Epidermal melanocyte (primary cell): Measurements from ENCODE around the gene PRODH.
"Not testable (repeated sequence)": the region's sequence is repeated elsewhere in the genome, so short reads cannot be mapped to it uniquely, and the experiment has no call there.

Source experiments
- DNase-seq: peaks from one replicate; pipeline ENCODE4 v3.0.0; 2011; ENCODE audit warnings: low spot score; ENCODE audit not compliant: insufficient read length

Gene PRODH

DNA sequence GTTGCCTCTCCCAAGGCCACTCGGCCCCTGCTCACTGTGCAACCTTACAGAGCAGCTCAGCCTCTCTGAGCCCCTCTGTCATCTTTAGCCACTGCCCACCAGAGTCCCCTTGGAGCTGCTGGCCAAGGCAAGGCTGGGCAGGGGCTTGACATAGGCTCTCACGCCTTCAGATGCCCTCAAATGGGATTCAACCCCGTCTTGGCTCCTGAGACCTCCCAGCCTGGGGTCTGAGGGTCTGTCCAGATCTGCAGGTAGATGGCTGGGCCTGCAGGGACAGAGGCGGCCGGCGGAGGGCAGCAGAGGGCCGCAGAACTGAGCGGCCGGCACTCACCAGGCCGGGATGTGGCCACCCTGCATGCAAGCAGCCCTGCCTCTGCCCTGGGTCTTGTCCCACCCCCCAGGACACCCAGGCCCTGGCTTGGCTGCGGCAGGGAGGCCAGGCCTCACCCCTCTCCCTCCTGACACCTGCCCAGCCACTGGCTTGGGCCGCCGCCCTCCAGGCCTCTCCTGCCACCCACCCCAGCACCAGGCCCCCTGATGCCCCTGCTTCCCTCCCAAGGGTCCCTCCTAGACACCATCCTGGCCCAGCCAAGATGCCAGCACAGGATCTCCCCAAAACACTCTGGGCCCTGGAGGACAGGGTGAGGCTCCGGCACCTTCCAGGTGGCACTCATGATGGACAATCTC is 18.4 kb upstream of the PRODH start:
- peak; percentile 56 for DNase-seq

DNA sequence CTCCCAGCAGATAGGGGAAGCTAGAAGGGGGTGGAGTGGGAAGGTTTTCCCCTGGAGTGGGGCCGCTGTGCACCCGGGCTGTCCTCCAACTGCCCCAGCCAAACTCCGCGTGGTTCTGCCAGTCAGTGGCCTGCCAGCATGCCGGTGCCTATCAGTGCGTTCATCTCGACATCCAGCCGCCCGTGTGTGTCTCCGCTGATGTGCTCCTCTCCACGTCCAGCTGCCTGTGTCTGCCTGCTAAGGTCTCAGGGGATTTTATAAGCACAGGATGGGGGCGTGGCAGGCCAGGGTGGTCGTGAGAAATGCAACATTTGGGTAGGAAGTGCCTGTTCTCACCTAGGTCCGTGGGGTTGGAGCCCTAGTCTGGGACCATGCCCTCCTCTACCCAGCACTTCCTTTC is 17.0 kb upstream of the PRODH start:
- not testable (repeated sequence) for DNase-seq

GRCh38 chr22:18952022-18952421 is 15.9 kb upstream of the PRODH start:
- no peak for DNase-seq

DNA sequence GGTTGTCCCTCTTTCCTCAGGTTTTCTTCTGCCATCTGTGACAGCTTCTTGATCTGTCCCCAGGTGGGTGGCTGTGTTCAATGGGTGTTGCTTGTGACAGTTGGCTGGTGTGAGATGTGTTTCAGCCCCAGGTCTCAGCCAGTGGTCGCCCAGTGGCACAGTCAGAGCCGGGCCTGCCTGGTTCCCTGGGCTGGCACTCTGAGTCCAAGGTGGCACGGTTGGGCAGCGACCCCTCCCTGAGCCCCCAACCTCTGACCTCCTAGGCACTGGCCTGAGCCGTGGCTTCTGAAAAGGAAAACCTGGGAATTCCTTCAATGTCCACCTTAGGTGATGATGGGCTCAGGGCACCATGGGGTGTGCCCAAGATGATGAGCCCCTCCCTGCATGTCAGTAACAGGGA is 14.0 kb upstream of the PRODH start:
- DNase-seq = no peak

DNA sequence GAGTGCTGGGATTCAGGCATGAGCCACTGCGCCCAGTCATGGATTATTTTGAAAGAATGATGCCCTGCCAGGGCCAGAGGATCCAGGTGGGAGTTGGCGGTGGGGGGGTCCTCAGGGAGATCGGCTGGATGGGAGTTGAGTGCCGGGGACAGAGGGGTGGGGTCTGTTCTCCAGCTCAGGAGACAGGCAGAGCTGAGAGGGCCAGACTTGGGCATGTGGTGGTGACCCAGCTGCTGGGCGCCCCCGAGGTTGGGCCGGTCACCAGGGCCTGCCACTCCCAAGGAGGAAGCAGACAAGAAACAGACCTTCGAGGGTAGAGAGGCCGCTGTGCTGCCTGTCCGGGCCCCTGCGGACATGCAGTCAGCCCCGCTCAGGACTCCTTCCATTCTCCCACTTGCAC is 11.8 kb upstream of the PRODH start:
- no peak for DNase-seq

DNA sequence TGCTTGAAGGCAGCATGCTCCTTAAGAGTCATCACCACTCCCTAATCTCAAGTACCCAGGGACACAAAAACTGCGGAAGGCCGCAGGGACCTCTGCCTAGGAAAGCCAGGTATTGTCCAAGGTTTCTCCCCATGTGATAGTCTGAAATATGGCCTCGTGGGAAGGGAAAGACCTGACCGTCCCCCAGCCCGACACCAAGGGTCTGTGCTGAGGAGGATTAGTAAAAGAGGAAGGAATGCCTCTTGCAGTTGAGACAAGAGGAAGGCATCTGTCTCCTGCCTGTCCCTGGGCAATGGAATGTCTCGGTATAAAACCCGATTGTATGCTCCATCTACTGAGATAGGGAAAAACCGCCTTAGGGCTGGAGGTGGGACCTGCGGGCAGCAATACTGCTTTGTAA is 11.0 kb upstream of the PRODH start:
- not testable (repeated sequence) for DNase-seq

- not testable (repeated sequence) for DNase-seq
Observed at GRCh38 chr22:18938691-18939090, 2.6 kb upstream of the PRODH start.

- not testable (repeated sequence) for DNase-seq
Observed at GRCh38 chr22:18934688-18935087, 1.4 kb downstream of the PRODH start.

- DNase-seq = no peak
Observed at GRCh38 chr22:18933914-18934313, 2.2 kb downstream of the PRODH start.

DNA sequence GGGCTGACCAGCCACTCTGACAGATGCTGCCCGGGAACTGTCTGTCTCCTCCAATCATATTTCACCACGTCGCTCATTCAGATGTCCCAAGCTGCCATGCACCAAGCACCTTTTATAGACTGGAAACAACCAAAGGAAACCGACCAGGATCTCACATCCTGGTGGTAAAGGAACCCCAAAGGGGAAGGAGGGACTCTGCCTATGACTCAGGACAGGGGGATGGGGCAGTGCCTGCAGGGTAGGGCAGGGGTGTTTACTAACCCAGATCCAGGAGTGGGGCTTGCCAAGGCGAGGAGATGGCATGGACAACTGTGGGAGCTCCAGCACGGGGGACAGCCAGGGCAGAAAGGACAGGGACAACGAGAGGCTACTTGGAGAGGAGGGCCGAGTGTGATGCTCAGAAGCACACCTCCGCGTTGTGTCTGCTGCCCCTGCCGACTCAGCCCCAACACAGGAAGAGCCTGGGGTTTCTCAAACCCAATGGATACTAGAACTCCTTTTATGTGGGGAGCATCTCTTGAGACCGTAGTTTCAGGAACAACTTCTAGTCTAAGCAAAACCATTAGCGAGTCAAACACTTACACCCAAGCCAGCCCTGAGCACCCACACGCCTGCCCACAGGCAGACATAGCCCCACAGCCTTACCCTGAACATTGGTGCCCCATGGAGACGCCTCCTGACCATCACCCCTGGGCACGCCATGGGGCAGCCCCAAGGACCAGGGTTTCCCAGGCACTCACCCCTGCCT is 4.0 kb downstream of the PRODH start:
- DNase-seq = no peak

- no peak for DNase-seq
Observed at GRCh38 chr22:18929459-18929858, 6.6 kb downstream of the PRODH start.

DNA sequence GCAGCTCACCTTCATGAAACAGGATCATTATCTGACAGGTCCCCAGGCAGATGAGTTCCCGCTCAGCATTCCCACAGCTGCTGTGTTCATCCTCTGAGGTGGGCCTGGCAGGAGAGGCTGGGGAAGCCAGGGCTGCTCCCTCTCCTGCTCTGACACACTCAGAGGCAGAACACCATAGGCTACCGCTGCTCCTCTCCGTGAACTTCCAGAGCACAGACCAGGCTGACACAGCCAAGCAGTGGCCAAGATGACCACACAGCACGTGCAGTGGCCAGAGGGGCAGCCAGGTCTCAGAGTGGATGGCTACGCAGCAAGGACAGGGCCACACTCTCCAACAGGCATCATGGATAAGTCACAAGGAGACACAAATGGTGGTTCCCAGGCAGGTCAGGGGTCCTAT is 8.5 kb downstream of the PRODH start:
- DNase-seq = no peak

DNA sequence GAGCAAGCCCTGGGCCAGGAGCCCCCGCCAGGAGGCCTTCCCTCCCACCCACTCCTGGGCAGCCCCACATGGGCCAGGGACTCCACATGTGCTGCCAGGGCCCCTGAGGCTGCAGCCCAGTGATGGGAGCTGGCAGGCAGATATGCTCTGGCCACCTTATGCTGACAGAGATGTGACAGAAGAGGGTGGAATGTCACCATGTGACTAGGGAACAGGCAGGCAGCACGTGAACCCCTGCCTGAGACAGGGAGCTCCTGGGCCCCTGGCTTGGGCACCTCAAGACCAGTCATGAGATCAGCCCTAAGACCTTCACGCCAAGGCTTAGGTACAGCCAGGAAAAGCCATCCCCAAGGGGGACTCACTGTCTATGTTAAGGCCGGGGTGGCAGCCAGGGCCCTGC is 9.1 kb downstream of the PRODH start:
- DNase-seq = no peak

GRCh38 chr22:18925368-18926064 is 10.6 kb downstream of the PRODH start:
- no peak for DNase-seq

DNA sequence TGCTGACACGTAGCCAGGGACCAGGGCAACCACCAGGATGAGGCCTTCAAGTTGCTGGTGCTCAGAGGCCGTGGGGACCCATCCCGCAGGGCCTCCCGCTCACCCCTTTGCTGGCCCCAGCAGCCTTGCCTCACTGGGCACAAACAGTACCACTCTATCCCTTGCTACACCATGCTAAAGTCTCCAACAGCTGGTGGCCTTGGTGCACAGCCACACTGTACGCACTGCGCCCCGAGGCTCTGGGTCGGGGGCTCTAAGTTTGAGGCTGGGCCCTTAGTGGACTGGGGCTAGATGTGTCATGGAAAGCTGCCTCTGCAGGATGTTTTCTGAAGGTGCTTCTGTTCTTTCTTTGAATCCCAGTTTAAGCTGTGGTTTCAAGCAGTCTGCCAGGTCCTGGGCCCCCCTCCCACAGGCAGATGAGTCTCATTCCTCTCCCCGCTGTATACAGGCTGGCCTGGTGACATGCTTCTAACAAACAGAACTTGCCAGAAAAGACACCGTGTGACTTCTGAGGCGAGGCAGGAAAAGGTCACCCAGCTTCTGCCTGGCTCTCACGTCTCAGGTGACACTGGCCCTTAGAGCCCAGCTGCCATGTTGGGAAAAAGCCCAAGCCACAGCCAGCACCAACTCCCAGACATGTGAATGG is 15.7 kb downstream of the PRODH start:
- not testable (repeated sequence) for DNase-seq

DNA sequence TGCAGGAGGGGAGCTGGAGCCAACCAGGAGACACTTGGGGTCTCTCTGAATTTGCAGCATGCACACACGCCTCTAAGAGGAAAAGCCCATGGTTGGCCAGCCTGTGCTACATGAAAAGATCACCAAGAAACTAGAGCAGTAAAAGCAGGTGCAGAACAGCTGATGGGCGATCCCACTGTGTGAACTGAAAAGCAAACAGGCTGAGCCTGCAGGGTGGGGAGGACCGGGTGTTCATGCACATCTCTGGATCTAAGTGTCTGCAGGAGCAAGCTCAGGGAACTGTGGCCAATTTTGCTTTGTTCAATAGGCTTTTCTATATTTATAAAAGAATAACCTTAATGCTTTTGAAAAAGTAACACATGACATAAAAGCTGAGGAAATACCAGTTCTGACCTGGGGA is 18.3 kb downstream of the PRODH start:
- DNase-seq = not testable (repeated sequence)

DNA sequence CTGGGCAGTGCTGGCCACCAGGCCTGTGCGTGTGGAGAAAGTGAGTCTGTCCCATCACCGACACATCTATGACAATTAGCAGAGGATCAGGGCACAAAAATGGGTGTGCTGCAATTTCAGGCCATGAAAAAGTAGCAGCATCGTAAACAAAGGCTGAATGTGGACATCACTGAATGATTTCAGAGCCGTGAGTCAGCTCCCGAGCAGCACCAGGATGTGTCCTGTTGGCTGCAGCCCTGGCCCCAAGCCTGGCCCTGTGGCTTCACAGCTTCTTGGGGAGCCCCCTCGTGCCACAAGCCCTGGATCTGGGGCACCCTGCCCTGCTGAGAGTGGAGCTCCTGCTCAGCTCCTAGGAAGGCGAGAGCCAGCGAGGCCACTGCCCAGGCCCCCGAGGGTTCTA is 20.5 kb downstream of the PRODH start:
- DNase-seq = not testable (repeated sequence)

DNA sequence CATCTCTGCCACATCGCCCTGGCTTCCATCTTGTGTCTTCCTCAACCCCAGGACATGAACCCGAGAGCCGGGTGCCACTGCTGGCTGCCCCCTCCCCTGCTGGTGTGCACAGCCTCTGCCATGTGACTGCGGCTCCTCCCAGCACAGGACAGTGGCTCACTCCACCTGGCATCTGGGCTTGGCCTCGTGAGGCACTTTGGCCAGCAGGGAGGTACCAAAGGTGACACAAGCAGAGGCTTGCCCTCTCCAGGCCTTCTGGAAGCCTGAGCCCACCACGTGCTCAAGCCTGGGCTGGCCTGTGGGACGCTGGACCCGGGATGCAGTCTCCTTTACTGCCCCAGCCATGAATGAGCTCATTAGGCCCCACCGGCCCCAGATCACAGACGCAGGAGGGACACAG is 21.5 kb downstream of the PRODH start:
- DNase-seq = not testable (repeated sequence)

DNA sequence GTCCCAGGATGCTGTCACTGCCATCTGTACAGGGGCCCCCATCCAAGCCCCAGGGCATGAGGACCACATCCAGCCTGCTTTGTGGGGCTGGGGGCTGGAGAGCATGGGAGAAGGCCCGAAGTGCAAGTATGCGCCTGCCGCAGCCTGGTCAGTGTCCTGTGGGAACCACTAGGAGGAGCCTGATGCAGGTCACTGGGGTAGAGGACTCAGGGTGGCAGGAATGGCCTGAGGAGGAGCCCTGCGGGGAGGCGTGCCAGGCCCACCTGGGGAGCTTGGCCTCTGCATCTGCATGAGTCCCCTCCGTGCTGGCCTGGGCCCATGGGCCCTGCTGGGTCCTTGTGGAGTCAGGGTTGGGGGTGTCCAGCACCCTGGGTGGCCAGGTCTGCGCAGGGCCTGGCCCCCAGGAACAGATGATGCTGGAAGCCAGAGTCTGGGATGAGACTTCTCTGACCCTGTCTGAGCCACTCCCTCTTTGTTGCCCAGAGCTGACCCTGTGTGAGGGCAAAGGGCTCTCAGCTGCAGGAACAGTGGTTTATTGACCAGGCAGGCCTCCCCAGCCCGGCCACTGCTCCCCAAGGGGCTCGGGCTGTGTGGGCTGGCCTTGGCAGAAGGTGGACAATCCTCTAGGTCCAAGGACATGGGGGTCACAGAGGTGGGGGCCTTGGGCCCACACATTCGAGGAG is 23.7 kb downstream of the PRODH start:
- not testable (repeated sequence) for DNase-seq

DNA sequence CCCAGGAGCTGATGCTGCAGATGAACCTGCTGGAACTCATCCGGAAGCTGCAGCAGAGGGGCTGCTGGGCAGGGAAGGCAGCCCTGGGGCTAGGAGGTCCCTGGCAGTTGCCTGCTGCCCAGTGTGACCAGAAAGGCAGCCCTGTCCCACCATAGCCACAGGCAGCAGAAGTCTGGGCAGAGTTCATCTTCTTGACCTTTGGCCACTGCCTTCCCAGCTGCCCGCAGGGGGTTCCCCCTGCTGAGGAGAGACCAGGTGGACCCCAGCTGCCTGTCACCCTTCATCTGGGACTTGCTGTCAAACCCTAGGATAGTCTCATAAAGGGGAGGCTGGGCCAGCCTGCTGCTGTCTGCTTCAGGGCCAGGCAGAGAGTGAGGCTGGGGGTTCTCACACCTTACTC is 24.6 kb downstream of the PRODH start:
- not testable (repeated sequence) for DNase-seq

- DNase-seq = no peak
Observed at GRCh38 chr22:18909556-18909955, 26.5 kb downstream of the PRODH start.
